Medulla oblongata (tissue), 1 donor: ENCODE results near the gene LPCAT1.
A peak's percentile ranks its signal among the peaks of the same experiment; 100 is the strongest.

ENCODE experiments used
- DNase-seq: peaks from one replicate; pipeline ENCODE4 v3.0.0-alpha.2; 2015; ENCODE audit errors: extremely low spot score

LPCAT1 gene

DNA sequence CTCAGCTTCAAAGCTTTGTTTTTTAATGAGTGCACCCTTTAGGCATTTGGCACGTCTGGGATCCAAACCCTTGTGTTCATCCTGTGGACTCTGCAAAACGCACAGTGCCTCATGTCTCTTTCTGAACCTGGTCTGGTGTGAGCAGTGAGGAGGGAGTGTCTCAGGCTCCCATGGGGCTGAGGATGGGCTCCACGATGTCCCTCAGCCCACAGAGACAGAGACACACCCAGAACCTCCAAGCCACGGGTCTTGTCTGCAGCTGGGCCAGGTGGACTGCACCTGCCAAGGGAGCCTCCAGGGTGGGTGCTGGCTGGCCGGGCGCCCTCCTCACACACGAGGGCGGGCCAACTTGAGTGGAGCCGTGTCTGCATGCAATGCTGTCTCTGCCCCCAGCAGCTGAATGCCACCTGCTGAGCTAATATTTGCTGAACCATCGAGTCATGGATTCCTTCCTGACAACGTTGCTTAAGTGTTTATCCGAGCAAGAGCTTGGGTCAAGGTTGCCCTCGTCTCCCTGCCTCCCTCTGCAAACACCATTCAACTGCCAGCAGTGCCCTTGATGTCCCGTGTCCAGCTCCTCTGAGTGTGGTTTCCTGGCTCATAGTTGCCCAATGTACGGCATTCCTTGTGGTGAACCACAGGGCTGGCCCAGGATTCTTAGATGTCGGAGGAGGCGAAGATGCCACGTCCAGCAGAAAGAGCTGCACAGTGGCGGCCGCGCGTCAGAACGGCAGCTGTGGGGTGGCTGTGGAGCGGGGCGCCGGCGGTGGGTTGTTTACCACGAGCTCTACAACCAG is 31.4 kb upstream of the LPCAT1 start:
- no peak for DNase-seq

- DNase-seq: no peak
Measured at GRCh38 chr5:1554410-1554967, 30.7 kb upstream of the LPCAT1 start.

DNA sequence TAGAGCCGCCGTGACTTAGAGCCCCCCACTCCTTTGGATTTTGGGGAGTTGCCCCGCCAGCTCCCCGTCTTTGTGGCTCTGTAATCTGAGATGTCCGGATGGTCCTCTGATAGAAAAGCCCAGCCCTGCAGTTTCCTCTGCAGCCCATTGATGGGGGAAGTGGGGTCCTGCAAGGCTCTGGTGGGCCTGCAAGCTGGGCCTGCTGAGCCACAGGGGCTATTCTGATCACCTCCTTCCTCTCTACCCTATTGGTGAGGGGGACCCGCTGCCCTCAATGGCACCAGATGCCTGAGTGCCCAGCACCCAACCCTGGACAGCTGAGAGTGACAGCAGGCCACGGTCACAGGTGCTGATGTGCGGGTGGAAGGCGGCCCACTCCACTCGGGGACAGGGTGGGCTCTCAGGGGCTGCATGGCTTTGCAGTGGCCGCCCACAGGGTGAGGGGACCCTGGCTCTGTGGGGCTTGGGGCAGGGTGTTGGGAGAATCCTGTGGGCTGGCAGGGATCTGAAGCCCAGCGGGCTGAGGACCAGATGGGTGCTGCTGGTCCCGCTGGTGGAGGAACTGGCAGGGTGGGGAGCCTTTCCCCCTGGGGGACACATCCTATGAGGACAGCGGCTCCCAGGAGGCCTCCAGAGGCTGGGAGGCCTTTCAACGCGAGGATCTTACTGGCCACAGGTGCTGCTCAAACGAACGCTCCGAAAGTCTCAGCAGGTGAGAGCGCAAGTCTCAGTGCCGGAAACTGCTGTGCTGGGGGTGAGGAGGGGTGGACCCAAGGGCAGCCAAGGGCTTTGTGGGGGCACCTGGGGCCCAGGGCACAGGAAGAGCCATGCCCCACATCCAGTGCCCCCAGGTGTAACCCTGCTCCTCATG is 30.0 kb upstream of the LPCAT1 start:
- DNase-seq: no peak

GRCh38 chr5:1552521-1553255 is 28.9 kb upstream of the LPCAT1 start:
- DNase-seq: peak; percentile 97

GRCh38 chr5:1551426-1552301 is 27.9 kb upstream of the LPCAT1 start:
- DNase-seq: peak; percentile 25

DNA sequence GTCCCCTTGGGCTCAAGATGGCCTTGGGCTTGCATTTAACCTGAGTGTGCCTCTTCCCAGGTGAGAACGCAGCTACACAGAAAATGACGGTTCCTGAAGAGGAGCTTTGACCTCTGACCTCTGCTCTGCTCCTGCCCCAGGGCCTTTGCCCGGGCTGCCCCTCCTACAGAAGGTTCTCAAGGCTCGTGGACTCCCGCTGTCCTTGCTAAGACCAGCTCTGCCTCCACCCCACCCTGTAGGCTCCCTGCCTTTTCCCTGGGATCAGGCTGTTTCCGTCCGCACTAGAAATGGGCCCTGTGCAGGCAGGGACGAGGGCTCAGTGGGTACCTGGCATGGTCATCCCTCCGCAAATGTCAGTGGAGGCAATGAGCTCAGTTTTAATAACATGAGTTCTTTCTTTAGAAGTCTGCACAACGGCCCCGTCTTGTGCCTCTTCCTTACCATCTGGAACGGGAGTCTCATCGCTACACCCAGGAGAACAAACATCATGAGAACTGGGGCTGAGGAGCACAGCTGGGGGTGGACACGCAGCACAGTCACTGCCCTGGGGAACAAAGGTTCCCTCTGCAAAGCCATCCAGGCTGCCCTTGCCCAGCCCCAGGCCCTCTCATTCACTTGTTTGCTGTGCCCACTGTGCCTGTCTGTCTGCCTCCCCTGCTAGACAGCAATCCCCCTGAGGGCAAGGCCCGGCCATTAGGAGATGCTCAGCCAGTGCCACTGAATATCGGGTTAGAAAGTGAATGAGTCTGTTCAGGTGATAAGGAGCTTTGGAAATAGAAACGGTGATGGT is 26.7 kb upstream of the LPCAT1 start:
- DNase-seq: no peak

GRCh38 chr5:1549475-1550030 is 25.8 kb upstream of the LPCAT1 start:
- no peak for DNase-seq

DNA sequence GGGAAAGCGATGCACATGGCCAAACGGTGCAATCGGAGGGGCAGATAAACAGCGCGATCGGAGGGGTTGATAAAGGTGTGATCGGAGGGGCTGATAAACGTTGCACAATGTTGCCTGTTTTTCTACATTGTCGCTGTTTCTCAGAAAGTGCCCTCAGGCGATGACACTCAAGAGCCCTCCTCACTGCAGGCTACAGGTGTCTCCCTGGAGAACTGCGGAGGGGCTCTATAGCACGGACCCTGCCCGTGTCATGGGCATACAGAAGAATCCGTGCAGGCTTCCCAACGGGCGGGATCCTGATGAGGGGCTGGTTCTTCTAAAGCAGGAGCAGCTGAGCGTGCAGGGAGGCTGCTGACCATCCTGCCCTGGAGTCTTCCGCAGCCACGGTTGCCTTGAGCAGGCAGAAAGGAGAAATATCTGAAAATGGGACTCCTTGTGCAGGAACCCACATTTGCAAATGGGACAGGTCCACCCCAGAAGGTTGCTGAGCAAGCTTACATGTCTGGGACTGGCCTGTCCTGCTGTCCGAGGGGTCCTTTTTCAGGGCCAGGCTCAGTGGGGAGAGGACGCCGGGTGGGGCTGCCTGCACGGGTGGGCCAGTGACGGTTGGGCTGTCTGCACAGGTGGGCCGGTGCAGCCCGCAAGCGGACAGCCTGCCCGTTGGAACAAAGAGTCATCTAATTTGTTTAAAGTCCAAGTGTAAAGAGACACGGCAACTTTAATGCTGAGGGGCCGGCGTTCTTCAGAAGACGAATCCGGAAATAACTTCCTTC is 25.1 kb upstream of the LPCAT1 start:
- DNase-seq: no peak

DNA sequence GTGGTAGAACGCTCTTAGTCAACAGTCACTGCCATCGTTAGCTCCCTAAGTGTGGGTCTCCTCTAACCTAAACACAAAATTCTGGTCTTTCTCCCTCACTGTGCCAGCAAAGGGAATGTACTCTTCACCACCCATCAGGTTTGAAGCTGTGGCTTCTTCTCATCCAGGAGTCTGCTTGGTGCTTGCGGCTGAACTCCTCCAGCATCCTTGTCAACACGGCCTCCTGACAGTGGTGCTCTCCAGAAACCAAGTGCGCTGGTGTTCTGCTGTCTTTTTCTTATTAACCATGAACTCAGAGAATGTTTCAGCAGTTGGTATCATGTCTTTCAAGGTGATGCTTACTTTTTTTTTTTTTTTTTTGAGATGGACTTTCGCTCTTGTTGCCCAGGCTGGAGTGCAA is 23.9 kb upstream of the LPCAT1 start:
- DNase-seq: no peak

DNA sequence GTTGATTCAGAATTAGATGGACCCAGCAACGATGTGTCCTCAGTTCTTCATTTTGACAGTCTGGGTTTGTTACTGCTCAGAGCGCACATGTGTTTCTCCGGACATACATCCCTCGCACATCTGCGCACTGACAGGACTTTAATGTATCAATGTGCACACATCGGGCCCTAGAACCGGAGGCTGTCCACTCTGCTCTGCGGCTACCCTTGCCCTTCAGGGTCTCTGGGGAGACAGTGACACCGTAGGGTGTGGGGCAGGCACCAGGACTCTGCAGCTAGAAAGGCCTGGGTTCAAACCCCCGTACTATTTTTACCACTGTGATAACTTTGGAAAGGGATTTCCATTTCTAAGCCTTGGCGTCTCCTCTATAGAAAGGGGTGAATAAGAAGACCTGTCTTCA is 23.5 kb upstream of the LPCAT1 start:
- no peak for DNase-seq

- no peak for DNase-seq
Measured at GRCh38 chr5:1546556-1546955, 22.8 kb upstream of the LPCAT1 start.

- no peak for DNase-seq
Measured at GRCh38 chr5:1545805-1546355, 22.1 kb upstream of the LPCAT1 start.

DNA sequence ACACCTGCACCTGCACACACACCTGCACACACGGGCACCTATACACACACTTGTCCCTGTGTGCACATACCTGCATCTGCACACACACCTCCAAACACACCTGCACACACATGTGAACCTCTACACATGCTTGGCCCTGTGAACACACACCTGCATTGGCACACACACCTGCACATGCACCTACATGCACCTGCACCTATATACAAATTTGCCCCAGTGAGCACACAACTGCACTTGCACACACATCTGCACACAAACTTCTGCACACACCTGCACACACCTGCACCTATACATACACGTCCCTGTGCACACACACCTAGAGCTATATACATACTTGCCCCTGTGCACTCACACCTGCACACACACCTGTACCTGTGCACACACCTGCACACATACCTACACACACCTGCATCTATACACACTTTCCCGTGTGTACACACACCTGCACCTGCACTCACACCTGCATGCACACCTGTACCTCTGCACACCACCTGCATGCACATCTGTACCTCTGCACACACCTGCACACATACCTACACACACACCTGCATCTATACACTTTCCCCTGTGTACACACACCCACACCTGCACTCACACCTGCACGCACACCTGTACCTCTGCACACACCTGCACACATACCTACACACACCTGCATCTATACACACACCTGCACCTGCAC is 21.5 kb upstream of the LPCAT1 start:
- DNase-seq: no peak

DNA sequence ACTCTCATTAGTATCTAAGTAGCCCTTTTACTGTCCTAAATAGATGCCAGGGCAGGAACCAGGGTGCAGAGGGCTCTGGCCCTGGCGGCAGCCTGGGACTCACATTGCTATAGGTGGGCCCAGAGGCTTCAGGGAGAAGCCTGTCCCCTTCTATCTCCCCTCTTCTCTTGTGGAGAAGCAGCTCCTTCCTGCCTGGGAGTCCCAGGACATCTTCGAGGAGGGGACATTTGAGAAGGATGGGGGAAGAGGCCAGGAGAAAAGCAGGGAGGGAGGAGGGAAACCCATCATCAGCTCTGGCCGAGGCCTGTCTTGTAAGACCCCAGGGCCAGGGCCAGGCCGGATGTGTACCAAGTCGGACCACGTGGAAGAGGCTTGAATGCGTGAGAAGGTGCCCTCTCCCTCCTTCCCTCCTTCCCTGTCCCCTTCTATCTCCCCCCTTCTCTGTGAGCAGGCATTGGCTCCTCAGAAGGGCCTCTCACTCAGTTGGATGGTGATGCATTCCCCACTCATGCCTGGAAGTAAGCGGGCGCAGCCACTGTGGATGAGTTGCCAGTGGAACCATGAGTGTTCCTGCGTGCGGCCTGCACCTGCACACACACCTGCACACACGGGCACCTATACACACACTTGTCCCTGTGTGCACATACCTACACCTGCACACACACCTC is 20.7 kb upstream of the LPCAT1 start:
- DNase-seq: no peak

DNA sequence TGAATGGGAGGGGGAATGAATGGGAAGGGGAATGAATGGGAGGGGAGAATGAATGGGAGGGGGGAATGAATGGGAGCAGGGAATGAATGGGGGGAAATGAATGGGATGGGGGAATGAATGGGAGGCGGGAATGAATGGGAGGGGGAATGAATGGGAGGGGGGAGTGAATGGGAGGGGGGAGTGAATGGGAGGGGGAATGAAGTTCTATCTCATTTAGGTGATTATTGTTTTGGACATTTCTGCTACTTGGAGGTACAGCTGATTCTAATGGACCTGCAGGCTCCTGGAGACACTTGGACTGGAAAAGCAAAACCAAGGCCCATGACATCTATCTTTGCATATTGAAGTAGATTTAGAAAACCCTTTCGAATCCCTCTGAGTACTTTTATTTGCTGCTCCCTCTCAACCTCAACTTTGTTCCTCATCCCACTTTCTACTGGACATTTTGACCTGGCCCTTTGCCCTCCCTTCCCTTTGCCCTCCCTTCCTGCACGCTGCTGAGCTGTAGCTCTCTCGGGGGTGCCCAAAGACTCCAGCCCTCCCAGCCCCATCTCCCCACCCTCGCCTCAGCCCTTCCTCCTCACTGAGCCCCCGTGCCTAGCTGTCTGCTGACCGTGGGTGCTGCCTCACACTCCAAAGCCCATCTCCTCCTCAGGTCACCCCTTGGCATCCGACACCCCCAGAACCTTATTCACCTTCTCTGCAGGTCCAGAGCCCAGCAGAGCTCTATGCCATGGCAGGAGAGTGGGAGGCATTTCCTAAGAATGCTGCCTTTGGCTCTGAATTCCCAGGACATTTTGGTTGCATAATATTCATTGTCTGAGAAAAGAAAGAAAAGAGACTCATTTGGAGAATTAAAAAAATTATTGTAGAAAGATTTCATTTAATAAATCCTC is 19.9 kb upstream of the LPCAT1 start:
- DNase-seq: no peak

DNA sequence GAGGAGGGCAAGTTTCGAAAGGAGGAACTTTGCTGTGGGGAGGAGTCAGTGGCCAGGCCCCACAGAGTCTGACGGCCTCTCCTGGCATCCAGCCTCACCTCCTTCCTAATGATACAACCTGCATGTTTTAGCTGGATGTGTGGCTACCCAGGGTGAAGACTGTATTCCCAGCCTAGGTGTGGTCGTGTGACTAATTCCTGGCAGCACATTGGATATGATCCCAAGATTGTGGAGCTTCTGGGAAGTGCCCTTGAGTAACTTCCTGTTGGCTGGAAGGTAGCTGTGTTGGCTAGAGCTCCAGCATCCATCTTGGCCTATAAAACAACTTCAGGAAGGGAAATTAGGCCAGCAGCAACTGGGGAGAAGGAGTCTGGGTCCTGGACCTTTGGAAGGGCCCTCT is 19.0 kb upstream of the LPCAT1 start:
- peak; percentile 9 for DNase-seq
